Measurements from ENCODE around the gene MZF1. TPM values are rescaled to one million over a fixed set of nuclear protein-coding genes. Genes with fewer than 3 reads are reported as not detected.
"Not testable (repeated sequence)": the region's sequence is repeated elsewhere in the genome, so short reads cannot be mapped to it uniquely, and the experiment has no call there.

The MZF1 gene
- total RNA-seq, 1 experiment from 2014 or later, result 33.0 TPM

DNA sequence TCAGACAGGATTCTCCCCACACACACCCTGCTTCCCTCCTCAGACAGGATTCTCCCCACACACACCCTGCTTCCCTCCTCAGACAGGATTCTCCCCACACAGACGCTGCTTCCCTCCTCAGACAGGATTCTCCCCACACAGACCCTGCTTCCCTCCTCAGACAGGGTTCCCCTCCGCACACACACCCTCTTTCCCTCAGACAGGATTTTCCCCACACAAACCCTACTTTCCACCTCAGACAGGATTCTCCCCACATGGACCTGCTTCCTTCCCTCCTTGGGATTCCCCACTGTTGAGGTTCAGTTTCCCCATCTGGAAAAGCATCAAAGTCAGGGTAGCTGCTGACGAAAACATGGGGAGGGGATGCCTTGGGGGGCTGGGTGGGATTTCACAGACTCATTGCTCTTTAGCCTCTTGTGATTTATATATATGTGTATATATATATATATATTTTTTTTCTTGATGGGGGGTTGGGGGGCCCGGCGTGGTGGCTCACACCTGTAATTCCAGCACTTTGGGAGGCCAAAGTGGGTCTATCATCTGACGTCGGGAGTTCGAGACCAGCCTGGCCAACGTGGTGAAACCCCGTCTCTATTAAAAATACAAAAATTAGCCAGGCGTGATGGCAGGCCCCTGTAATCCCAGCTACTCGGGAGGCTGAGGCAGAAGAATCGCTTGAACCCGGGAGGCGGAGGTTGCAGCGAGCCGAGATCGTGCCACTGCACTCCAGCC is 30.3 kb downstream of the MZF1 start:
- Histone ChIP-seq H3K27ac (ENCODE audit: low read depth, low read length) (peak overlapping the region; percentile 77), H3K27me3 (ENCODE audit: insufficient read depth, low read length) (peaks cover 14% of the 10 kb centered on the region; the same call in 1 of the 2 replicates), H3K4me1 (ENCODE audit: control insufficient read depth in 1 of 2, insufficient read depth in 2 of 2, low read length in 2 of 2) (peaks cover 14 to 27% of the 10 kb centered on the region in 2 experiments), H3K79me2 (ENCODE audit: insufficient read depth, low read length) (peaks cover 32% of the 10 kb centered on the region), H3K4me2 (ENCODE audit: low read length) (peak overlapping the region; percentile 85), H4K20me1 (ENCODE audit: insufficient read depth) (peaks cover 29% of the 10 kb centered on the region; the same call in 1 of the 2 replicates), H3K4me3 (replicated peaks in 1 of 2; ENCODE audit: low read depth in 1 of 2, low read length in 2 of 2) (peak overlapping the region in 1 of 2 experiments; percentile 52; a peak in 1 of 4 replicates), H3K9ac (ENCODE audit: low read length) (peak overlapping the region; percentile 93; the same call in 1 of the 2 replicates), H3K36me3 (ENCODE audit: control insufficient read depth in 1 of 2, insufficient read depth in 2 of 2, low read length in 2 of 2) (peaks cover 20 to 26% of the 10 kb centered on the region in 2 experiments; a peak in 2 of 4 replicates)
- intact Hi-C loops (cut with micrococcal nuclease); H3K9me3 ChIP-seq (ENCODE audit: control insufficient read depth in 1 of 2, insufficient read depth in 1 of 2, low read depth in 1 of 2, low read length in 2 of 2); BruUV-seq (replicated peaks); ATAC-seq; H2AFZ ChIP-seq (ENCODE audit: low read depth, low read length, poor library complexity, severe bottlenecking); RAD21 ChIA-PET (ENCODE audit: low non-redundant PET in 1 of 2, low total read pairs in 2 of 2, uncharacterized antibody in 2 of 2, unreplicated experiment in 2 of 2); H3K9me2 ChIP-seq (ENCODE audit: insufficient read depth); DNase-seq (ENCODE audit: low read depth, low spot score): not testable (repeated sequence)
- ChIA-PET CTCF (interaction anchor here (1.7 to 1.8 kb wide), 2 partner anchors 23 to 29 kb away, joined by 9 to 11 read pairs; partner anchors contain the start of gene ZBTB45), POLR2A (interaction anchor here (1.6 to 2.4 kb wide), 4 partner anchors 9 to 22 kb away, joined by 4 to 31 read pairs (median 18); partner anchors contain the start of genes CHMP2A and ZBTB45)

DNA sequence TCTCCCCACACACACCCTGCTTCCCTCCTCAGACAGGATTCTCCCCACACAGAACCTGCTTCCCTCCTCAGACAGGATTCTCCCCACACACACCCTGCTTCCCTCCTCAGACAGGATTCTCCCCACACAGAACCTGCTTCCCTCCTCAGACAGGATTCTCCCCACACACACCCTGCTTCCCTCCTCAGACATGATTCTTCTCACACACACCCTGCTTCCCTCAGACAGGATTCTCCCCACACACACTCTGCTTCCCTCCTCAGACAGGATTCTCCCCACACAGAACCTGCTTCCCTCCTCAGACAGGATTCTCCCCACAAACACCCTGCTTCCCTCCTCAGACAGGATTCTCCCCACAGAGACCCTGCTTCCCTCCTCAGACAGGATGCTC is 34.0 kb downstream of the MZF1 start:
- intact Hi-C loops (cut with micrococcal nuclease); DNase-seq (ENCODE audit: low read depth, low spot score); BruUV-seq (replicated peaks); ATAC-seq; H3K9me3 ChIP-seq (ENCODE audit: control insufficient read depth in 1 of 2, insufficient read depth in 1 of 2, low read depth in 1 of 2, low read length in 2 of 2); POLR2A ChIA-PET; H3K9me2 ChIP-seq (ENCODE audit: insufficient read depth); H4K20me1 ChIP-seq (ENCODE audit: insufficient read depth); H3K4me2 ChIP-seq (ENCODE audit: low read length); RAD21 ChIA-PET (ENCODE audit: low non-redundant PET in 1 of 2, low total read pairs in 2 of 2, uncharacterized antibody in 2 of 2, unreplicated experiment in 2 of 2); CTCF ChIA-PET; H3K9ac ChIP-seq (ENCODE audit: low read length); H3K36me3 ChIP-seq (ENCODE audit: control insufficient read depth in 1 of 2, insufficient read depth in 2 of 2, low read length in 2 of 2); H3K27ac ChIP-seq (ENCODE audit: low read depth, low read length); H2AFZ ChIP-seq (ENCODE audit: low read depth, low read length, poor library complexity, severe bottlenecking); H3K4me3 ChIP-seq (replicated peaks in 1 of 2; ENCODE audit: low read depth in 1 of 2, low read length in 2 of 2); H3K79me2 ChIP-seq (ENCODE audit: insufficient read depth, low read length): not testable (repeated sequence)
- Histone ChIP-seq H3K4me1 (ENCODE audit: control insufficient read depth in 1 of 2, insufficient read depth in 2 of 2, low read length in 2 of 2) (peaks cover 3 to 10% of the 10 kb centered on the region in 2 experiments), H3K27me3 (ENCODE audit: insufficient read depth, low read length) (peaks cover 14% of the 10 kb centered on the region; the same call in 1 of the 2 replicates)

Data from HCT116 (cell line).